Measurements from ENCODE around the gene CSMD2. TPM values are rescaled to one million over a fixed set of nuclear protein-coding genes. Genes with fewer than 3 reads are reported as not detected.

The CSMD2 gene
- total RNA-seq, 1 donor from 2014 or later, result 38.4 TPM

GRCh38 chr1:34155860-34156259 is 9.2 kb downstream of the CSMD2 start:
- no peak for DNase-seq

DNA sequence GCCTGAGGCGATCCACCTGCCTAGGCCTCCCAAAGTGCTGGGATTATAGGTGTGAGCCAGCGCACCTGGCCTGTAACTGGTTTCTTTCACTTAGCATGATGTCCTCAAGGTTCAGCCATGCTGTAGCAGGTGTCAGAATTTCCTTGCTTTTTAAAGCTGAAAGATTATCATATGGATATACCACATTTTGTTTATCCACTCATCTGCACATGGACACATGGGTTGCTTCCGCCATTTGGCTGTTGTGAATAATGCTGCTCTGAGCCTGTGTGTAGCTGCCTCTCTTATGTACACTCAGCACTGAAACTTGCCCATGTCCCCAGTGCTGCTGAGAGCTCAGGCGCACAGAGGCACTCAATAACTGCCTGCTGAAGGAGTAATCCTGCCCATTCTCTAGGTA is 11.8 kb downstream of the CSMD2 start:
- DNase-seq, result no peak

GRCh38 chr1:34149501-34149900 is 15.5 kb downstream of the CSMD2 start:
- DNase-seq, result no peak

DNA sequence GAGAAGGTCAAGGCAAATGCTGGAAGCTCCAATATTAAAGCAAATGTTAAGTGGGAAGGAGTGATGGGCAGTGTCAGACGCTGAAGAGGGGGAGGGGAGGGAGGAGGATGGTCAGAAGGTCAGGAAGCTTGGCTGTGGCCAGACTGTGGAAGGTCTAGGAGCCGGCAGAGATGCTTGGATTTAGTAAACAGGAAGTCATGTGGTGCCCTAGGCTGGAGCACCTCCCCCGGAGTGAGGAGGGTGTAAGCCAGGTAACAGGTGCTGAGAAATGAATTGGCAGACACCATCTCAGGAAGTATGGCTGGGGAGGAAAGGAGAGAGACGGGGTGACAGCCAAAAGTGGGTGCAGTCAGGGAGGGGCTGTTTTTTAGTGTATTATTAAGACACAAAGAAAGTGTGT is 17.7 kb downstream of the CSMD2 start:
- no peak for DNase-seq

DNA sequence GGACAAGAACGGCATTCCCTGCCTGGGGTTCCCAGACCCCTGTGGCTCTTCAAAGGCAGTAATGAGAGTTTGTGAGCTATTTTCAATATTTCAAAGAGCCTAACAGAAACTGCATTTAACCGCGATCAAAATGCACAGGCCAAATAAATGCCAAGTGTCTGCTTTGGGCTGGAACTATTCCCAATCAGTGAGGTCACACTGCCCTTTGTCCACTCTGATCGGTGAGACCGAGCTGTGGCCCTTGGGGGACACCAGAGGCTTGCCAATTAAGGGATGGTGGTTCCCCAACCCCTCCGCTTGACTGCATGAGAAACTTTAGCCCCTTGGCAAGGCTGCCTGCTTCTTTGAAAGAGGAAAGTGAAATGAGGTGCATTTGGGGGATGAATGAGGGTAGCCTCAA is 20.3 kb downstream of the CSMD2 start:
- DNase-seq, result no peak

DNA sequence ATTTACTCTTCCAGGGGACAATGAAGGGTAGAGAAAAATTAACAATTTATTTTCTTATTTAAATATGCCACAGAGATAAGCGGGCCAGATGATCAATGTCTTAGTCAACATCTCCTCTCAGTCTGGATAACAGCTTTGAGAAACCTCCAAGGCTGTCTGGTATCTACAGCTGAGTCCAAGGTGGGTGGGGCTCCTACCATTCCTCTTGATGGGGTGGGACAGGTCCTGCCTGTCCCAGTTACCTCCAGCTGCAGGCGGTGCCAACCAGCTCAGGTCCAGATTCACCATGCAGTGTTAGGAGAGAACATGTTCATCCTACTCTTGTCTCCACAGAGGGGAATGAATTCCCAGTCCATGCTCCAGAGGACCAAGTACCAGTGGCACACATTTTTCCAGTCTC is 21.1 kb downstream of the CSMD2 start:
- DNase-seq, result no peak

DNA sequence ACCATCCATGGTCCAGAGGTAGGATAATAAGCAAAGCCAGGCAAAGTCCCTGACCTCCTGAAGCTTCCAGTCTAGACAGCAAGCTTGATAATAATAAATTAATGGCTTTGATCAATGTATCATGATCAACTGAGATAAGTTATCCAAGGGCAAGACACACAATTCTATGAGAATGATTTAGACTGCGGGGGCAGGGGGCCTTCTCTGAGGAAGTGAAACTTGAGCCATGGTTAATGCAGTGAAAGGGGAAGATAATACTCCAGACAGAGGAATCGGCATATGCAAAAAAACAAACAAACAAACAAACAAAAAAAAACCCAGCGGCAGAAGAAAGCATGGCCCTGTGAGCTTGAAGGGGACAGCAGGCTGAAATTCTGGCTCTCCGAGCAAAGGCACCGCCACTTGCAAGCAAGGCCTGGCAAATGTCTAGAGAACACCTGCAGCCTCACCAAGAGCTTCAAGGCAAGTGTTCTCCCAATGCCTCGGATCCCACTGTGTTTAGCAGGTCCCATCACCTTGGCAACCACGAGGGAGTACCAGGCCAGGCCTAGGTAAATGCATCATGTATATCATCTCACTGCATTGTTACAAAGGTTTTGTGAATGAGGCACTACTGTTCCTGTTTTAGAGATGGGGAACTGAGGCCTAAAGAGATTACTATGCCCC is 24.9 kb downstream of the CSMD2 start:
- no peak for DNase-seq

- no peak for DNase-seq
These were observed 27.6 kb downstream of the CSMD2 start for GRCh38 chr1:34137411-34137810.

DNA sequence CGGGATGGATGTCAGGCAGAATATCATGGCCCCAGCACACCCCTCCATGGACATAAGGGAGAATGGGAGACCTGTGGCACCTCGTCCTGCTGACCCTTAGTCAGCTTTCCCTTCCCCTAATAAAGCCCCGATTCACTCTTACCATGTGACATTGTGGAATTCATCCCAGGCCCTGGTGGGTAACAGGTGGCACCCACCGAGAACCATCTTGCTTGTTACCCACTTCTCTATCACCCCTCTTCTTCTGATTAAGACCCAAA is 32.9 kb downstream of the CSMD2 start:
- no peak for DNase-seq

DNA sequence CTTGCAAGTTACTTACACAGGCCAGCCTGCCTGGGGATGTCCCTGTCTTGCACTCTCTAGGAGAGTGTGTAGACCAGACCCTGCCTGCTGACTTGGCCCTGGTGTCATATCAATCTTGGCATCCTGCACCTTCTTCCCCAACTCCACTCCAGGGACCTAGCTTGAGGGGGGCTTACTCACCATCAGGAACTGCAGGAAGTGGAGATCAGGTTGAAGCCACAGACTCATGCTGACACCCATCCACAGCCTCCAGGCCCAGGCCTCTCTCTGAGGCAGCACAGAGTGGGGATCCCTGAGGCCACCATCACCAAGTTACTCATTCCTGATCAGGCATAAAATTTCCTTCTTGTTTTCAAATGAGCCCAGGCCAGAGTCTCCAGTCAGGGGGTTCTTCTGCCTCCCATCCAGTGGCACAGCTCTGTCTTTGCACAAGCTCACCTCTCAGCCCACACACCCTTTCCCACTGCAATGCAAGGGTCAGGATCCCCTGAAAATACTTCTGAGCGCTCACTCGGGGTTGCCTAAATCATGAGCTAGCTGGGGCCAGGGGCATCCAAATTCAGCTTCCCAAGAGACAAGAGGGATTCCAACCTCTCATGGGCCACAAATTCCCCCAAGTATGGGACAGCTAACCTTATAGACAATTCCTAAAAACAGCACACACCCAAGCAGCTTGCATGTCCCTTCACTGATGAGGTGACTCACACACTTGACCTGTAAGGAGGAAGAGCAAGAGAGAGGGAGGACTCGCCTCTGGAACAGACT is 33.5 kb downstream of the CSMD2 start:
- DNase-seq, result no peak

DNA sequence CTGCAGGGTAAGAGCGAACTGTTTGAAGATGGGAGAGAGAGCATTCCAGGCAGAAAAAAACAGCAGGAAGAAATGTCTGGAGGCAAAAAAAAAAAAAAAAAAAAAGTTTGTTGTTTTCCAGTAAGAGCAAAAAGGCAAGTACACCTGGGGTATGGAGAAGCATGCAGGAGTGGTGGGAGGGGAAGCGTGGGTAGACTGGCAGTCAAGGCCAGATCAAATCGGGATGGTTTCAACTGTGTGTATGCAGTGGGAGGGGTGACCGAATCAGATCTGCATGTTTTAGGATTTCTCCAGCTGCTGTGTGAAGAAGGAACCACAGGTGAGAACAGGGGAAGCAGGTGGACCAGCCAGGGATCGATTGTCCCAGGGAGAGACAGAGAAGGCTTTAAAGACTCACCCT is 34.7 kb downstream of the CSMD2 start:
- DNase-seq, result no peak

DNA sequence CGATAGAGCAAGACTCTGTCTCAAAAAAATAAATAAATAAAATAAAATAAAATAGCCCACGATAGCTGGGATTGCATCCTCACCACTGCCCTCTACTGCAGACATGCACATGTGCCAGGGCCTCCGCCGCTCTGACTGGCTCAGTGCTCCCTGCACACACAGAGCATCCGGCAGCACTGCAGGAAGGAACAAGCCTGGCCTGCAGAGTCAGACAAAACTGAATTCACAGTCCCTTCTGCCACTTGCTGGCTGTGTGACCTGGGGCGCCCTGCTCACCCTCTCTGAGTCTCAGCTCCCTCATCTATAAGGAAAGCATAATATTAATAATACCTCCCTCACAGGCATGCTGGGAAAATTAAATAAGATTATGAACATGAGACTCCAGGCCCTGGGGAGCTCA is 35.4 kb downstream of the CSMD2 start:
- DNase-seq, result no peak

- no peak for DNase-seq
These were observed 36.7 kb downstream of the CSMD2 start for GRCh38 chr1:34128186-34128889.

DNA sequence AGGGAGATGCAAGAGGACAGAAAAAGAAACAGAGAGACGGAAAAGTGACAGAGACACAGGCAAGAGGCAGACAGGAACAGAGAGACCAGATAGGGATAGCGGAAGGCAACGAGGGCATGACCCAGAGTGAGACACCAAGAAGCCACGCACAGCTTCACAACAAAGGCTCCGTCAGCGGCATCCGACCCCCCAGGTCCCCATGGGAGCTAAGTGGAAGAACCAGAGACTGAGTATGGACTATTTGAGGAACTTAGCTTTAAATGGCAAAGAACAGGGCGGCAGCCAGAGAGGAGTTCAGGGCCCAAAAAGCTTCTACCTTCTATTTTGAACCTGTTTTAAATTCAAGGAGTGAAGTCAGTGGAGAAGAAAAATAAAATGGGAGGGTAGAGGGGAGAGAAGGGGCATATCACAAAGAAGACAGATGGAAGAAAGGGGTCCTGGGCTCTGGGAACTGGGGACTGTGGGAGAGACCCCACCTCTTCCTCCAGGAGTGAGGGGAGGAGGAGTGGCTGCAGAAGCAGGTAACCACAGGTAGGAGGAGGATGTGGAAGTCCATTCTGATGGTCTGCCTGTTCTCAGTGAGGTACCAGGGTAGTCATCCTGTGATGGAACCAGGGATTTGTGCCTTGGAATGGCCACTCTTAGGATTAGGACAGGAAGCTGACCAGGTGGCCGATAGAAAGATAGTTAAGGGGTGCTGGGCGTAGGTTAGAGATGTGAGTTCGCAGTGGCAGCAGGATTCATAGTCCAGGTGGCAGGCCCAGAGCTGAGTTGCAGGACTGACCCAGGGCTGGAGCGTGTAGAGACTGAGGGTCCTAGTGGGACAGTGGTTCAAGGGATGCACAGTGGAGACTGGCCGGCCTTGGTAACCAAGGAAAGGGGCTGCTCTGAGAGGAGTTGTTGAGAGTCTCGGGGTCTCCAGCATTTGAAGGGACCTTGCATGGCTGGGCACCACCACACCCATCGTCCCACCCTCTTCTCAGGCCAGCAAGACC is 37.7 kb downstream of the CSMD2 start:
- DNase-seq, result no peak

GRCh38 chr1:34126486-34126885 is 38.5 kb downstream of the CSMD2 start:
- no peak for DNase-seq

DNA sequence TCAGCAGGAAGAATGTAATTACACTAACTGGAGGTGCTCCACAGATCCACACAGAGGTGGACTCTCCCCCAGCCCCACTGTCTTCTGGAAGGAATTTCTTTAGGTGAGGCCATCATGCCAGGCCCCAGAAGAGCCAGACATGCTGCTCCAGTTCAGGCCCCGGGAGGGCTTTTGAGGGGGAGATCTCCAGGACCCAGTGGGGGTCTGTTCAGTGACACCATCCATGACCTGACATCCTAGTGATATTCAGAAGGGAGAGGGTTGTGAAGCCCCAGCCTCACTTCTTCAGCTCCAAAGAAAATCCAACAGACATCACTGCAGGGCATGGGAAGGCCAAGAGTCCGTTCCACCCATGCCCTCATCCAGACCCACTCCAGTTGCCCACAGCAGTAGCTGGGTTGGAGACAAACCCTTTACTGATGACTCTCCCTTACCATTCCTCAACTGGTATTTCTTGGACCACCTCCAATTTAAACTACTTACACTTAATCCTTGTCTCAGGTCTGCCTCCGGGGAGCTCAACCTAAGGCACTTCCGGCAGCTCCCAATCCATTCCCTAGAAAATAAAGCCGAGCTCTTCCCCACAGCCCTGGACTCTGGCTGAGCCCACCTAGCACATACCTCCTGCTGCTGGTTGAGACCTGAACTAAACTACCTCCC is 39.2 kb downstream of the CSMD2 start:
- no peak for DNase-seq

- DNase-seq, result no peak
These were observed 42.7 kb downstream of the CSMD2 start for GRCh38 chr1:34122080-34122932.

DNA sequence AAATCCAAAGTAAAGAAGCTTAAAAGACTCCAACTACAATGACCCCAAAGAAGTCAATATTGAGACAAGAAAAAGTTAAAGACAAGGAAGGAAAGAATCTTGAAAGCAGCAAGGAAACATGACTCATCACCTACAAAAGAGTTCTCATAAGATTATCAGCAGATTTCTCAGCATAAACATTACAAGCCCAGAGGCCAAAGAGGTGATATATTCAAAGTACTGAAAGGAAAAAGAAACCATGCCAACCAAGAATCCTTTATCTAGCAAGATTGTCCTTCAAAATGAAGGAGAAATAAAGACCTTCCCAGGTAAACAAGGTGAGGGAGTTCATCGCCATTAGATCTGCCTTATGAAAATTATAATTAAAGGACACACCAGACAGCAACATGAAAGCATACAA is 49.8 kb downstream of the CSMD2 start:
- no peak for DNase-seq

GRCh38 chr1:34113887-34114286 is 51.1 kb downstream of the CSMD2 start:
- DNase-seq, result no peak

DNA sequence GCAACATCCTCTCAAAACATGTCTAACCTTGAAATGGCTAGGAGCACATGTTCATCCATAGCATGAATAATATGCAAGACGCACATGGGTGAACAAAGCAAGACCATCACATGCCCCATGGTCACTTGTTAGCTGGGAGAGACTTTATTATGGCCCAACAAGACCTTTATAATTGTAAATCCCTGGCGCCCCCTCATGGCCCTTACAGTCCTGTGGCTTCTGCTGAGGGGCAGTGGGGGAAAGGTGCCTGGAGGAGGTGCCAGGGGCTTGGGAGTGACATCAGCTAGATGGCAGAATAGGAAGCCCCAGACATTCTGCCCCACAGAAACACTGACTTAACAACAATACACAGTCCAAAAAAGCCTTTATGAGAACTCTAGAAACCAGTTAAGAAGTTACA is 51.7 kb downstream of the CSMD2 start:
- no peak for DNase-seq

GRCh38 chr1:34108711-34109110 is 56.3 kb downstream of the CSMD2 start:
- no peak for DNase-seq
